Stimulated activated CD4-positive, alpha-beta T cell treated with anti-CD3 and anti-CD28 coated beads, Interleukin-4, amount 100 ng/mL, for 24 hours (primary cell): ENCODE data around the gene ANKRD28.

Source experiments
- DNase-seq: peaks from one replicate; pipeline ENCODE4 v3.0.0-alpha.2; 2020

Gene ANKRD28

DNA sequence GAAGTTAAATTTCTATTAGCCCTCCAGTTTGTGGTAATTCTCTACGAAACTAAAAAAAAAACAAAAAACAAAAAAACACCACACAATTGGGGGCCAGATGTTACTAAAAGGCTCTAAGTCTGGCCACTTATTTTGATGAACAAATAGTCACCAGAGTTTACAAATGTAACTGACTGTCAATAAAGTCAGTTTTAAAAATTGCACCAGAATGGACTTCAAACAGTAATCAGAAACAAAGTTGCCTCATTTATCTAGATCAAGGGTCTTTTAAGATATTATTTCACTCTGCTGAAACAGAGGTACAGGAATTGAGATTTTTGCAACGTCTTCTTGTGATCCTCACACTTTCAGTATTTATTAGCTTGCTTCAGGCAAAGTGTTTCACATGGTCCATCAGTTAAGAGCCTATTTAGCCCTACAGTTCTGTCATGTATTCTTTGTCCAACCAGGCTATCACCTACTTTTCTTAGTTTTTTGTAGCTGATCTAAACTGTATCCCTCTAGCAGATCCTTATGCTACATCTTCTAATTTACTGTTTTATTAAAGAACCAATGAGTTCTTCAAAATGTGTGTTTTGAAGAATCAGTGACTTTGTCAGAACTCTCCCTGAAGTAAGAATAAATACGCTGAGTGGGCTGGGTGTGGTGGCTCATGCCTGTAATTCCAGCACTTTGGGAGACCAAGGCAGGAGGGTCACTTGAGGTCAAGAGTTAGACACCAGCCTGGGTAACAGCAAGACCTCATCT, 74.7 kb downstream of the ANKRD28 start:
- no peak for DNase-seq

DNA sequence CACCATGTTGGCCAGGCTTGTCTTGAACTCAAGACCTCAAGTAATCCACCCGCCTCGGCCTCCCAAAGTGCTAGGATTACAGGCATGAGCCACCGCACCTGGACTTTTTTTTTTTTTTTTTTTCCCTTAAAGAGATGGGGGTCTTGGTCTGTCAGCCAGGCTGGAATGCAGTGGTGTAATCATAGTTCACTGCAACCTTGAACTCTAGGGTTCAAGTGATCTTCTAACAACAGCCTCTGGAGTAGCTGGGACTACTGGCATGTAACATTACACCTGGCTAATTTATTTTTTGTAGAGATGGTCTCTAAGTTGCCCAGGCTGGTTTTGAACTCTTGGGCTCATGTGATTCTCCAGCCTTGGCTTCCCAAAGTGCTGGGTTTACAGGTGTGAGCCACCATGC, 81.6 kb downstream of the ANKRD28 start:
- no peak for DNase-seq

DNA sequence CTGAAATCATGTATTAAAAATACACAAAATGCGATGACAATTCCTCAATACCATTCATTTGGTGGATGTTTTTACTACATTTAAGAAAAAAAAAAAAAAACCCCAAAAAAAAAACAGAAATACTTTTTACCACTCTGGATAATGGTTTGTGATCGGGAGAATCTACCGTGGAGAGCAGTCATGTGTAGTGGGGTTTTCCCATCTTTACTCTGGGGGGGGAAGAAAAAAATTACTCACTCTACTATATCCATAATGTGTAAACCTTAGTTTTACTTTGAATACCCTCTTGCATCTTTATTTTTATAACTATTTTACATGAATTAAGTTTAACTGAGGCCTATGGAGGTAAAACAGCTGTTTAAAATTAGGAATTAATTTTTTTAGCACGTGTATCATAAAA, 83.3 kb downstream of the ANKRD28 start:
- no peak for DNase-seq

DNA sequence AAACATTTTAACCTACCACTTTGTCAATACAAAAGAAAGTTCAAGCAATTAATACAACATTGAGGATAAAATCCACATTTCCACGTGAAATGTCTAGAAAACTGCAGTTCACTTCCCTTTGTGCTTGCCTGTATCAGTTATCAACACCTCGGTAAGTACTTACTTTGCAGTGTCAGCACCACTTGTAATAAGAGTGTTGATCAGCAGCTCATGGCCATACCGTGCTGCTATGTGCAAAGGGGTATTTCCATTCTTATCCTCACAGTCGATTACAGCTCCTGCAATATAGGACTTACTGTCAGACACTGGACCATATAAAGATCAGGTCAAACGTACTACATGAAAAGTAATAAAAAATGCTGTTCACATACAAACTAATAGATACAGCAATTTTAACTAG, 84.4 kb downstream of the ANKRD28 start:
- no peak for DNase-seq

DNA sequence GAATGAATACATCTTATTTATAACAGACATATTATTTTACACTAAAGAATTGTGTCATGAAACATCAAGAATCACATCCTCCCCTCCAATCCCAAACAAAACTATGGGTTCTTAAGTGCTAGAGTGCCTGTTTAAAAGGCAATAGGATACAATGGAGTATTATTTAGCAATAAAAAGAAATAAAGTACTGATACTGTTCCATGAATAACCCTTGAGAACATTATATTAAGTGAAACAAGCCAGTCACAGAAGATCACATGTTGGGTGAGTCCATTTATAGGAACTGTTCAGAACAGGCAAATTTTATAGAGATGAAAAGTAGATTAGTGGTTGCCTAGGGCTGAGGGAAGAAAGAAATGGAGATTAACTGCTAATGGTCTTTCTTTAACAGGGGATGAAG, 86.5 kb downstream of the ANKRD28 start:
- no peak for DNase-seq

DNA sequence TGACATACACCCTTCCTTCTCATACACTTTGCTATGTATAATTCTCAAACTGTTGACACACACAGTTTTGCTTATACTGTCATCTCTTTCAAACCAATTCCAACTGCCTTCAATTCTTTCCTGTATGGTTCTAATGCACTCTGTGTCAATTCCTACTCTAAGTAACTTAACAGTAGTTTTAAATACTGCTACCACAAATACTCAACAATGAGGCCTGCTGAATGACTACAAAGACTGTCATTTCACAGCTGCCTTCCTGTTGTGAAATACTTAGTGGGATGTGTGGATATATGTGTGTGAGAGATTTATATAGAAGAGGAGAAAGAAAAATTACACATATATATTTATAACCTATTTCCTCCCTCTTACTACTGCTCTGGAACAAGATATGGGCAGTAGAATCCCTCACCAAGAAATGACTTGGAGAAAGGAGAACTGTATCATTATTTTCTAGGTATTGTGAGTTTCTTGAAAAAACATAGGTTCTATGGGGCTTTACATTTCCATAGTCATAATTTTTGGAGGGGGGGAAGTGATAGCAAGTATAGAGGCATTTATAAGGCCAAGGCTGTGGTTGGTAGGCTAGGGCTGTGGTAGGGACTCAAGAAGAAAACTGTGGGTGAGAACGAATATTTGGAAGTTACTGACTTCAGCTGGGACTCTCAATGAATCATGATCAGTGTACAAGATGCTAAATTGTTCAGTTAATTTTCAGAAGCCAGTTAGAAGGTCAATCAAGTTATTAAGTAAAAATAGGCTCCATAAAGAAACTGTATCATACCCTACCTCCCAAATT, 88.7 kb downstream of the ANKRD28 start:
- DNase-seq = no peak

DNA sequence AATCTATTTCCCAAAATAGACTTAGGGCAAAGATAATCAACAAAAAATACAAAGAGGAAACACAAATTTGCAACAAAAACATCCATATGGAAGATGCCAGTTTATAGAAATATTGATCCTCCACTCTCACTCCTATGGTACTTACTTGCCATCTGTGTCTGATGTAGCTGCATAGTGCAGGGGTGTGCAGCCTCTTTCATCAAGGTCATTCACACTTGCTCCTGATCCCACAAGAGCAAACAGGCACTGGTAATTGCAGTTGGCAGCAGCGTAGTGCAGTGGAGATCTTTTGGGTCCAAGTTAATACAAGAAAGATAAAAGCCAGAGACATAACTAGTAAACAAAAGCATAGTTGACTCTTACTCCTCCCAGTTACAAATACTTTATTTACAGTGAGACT, 90.0 kb downstream of the ANKRD28 start:
- no peak for DNase-seq

DNA sequence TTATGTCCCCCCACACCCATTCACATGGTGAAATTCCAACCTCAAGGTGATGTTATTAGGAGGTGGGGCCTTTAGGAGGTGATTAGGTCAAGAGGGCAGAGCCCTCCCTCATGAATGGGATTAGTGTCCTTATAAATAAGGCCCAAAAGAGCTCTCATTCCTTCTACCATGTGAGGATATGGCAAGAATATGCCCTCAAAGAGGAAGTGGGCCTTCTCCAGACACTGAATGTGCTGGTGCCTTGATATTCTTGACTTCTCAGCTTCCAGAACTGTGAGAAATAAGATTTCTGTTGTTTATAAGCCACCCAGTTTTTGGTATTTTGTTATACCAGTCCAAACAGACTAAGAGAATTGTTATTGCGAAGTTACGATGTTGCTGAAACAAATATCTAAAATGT, 94.4 kb downstream of the ANKRD28 start:
- no peak for DNase-seq

DNA sequence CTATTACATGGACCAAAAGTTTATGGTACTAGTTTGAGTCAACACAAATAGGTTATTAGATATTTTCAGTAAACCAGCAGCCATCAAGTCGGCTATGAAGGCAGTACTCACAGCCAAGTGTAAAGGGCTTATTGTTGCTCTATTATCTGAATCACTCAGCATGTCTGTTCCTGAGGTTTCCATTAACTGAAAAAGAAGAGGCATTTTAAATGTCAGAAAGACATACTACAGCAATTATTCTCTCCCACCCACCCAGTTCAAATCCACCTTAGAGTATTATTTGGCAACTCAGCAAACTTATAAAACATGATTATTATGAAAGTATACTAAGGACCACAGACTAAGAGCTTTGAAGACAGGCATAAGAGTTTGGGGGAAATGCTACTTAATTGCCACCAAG, 103.2 kb downstream of the ANKRD28 start:
- DNase-seq = no peak

DNA sequence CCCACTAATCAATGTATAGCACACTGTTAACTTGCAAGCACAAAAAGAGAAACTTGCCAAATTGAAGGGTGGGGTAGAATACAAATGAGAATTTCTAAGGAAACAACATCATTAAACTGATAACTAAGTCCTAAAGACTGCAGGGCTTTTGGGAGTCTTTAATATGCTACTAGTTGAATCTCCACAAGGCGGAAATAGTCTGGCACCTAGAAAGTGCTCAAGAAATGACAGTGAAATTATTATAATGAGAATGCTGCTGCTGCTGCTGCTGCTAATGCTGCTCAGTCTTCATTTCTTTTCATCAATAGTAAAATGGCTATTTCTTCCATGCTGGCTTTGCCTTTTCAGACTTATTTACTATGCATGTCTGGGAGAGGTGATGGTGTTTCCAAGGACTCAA, 104.4 kb downstream of the ANKRD28 start:
- DNase-seq = no peak

DNA sequence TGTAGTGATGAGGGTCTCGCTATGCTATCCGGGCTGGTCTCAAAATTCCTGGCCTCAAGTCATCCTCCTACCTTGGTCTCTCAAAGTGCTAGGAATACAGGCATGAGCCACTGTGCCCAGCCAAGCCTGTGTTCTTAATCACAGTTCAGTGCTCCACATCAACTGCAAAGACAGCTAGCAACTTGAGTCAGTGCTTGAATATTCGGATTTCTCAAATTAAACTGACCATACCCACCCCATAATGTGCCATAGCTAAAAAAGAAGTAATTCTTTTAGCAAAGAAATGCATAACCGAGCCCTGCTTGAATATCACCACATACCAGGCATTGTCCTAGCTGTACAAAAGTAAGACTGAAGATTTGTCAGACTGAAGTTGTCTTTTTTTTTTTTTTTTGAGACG, 107.0 kb downstream of the ANKRD28 start:
- DNase-seq = no peak

DNA sequence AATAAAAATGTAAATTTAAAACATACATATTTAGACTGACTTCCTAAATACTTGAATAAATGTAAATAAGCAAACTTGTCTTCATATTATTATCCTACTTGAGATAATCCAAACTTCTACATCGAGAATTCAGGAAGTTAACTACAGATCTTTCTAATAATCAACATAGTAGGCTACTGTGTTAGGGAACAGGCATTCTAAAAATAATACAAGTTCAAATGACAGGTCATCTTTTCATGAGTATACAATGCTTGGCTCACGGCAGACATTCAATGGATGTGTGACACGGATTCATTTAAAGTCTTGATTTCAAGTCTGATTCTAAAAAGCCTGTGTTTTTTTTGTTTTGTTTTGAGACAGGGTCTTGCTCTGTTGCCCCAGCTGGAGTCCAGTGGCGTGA, 107.5 kb downstream of the ANKRD28 start:
- no peak for DNase-seq

DNA sequence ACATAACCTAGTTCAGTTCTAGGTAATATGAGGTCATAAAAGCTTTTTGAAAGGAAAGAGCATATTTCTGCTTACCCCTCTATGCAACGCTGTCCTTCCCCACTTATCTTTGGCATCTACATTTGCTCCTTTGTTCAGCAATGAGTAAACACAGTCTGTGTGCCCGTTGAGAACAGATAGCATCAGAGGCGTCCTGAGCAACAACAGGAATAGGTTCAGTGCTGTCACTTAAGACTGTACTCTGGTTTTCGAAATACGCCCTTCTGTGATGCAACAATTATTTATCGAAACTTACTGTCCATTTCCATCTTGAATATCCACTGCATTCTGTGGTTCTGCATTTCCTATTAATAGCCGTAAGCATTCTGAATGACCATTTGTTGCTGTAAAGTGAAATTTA, 111.9 kb downstream of the ANKRD28 start:
- no peak for DNase-seq

DNA sequence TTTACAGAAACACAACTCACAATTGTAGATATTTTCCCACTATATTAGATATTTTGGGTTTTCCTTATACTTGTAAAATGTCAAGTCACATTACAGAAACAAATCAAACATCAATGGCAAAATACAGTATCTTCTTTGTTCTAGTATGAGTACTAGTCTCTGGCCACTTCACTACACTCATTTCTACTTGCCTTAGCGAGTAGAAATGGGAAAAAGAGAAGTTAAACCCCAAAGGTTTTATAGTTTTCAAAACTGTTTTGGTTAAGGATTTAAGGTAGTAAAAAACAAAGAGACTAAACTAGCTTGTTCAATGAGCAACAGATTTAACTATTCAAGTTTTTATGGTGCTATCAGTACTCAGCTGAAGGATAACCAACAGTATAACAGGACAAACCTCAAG, 114.5 kb downstream of the ANKRD28 start:
- no peak for DNase-seq

DNA sequence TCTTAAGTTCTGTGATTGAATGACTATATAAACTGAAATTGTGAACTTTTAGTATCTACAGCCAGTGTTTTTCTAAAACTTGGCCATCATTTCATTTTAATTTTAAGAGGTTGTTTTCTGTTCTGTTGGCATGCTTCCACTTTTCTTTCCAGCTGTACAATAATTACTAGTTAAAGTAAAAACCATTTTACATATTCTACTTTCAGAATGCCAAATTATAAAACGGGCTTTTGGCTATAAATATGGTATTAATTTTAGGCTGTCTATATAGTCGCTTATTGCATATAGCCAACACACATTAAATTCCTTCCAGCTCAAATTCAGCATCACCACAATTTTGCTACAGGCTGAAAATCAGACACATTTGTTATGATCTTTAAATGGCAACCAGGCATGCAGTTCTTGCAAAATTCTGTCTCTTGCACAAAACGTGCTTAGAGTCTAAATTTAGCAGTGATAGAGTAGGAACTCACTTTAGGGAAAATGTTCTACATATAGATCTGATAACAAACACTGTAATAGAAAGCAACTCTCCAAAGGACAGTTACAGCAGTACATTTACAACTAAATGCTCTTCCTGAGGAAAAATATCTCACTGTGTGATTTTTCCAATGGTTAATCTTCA, 115.1 kb downstream of the ANKRD28 start:
- DNase-seq = no peak

DNA sequence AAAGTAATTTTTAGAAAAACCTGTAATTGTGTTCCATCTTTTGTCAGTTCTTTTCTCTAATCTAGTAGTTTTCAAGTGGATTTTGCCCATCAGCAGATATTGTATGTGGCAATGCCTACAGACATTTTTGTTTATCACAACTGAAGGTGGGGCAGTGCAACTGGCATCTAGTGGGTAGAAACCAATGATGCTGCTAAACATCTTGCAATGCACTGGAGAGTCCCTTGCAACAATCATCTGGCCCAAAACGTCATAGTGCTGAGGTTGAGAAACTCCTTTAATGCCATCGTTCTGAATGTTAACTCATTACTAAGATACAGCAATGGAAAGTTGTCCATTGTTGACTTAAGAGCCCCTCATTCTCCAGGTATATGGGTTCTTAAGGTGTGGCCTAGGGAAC, 116.1 kb downstream of the ANKRD28 start:
- DNase-seq = no peak

DNA sequence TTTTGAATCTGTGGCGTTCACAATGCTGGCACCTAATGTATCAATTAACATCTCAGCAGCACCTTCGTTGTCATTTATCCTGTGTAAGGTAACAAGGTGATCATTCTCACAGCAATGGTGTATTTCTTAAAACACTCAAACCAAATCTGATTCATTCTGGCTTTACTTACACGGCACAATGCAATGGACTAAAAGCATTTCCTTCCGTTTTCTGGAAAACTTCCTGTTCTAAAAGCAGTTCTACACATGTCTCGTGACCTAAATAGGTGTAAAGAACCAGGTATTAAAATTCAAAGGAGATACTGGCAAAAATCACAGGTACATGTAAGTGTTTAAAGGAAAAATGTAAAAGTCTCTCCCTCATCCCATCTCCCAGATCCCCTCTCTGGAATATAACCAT, 118.5 kb downstream of the ANKRD28 start:
- no peak for DNase-seq

DNA sequence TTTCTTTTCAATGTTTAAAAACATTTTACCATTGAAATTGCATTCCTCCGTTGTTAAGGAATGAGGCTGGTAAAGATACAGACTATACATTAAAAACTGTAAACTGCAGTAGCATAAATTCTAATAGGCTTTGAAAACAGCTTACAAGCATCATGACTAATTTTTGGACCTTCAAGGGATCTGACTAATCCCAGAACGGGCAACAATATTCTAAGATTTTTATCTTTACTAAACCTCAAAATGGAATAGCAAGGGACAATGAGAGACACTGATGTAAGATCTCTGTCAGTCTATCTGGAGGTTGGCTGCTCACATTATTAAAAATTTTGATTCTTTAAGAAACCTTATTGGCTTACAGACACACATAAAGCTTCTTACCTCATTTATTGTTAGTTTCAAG, 121.5 kb downstream of the ANKRD28 start:
- no peak for DNase-seq

DNA sequence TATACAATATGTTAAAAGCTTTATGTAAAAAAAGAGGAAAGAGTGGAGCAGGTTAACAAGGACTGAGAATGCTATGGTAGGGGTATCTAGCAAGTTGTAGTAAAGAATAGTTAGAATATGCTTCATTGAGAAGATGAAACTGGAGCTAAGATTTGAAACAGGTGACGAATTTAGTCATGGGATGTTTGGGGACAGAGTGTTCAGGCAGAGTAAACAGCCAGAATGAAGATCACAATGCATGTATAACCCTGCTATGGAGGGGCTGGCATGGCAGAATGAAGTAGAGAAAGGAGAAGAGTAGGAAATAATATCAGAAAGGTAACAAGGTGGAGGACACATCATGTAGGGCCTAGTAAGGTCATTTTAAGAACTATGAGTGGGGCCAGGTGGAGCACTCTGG, 124.2 kb downstream of the ANKRD28 start:
- DNase-seq = no peak

DNA sequence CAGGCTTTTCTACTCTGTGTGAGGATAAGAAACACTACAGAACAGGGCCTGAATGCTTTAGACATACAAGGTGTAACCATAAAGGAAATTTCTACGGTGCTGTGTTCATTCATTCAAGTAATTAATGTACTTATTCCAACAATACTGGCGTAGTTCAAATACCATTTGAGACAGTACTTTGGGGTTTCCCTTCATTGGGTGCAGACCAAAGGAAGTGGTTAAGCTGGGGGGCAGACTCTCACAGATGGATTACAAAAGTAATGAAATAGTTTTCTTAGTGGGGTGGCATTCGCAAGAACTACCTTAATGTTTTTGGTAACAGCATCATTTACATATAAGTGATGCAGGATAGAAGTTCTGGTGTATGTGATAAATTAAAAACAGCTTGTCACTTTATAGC, 130.3 kb downstream of the ANKRD28 start:
- DNase-seq = peak; percentile 14

DNA sequence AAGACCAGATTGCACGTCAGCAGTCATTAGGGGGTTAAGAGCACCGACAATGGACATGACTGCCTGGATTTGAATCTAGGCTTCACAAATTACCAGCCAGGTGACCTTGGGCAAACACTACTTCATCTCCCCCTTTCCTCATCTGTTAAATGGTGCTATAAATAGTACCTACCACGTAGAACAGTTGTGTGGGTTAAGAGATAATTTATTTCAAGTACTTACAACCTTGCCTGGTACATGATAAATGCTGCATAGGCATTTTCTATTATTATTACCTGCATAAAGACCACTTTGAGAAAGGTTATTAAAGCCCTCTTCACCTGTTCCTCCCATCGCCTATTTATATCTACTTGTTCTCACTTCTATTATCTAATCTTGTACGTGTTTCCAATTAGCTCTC, 131.5 kb downstream of the ANKRD28 start:
- DNase-seq = no peak

DNA sequence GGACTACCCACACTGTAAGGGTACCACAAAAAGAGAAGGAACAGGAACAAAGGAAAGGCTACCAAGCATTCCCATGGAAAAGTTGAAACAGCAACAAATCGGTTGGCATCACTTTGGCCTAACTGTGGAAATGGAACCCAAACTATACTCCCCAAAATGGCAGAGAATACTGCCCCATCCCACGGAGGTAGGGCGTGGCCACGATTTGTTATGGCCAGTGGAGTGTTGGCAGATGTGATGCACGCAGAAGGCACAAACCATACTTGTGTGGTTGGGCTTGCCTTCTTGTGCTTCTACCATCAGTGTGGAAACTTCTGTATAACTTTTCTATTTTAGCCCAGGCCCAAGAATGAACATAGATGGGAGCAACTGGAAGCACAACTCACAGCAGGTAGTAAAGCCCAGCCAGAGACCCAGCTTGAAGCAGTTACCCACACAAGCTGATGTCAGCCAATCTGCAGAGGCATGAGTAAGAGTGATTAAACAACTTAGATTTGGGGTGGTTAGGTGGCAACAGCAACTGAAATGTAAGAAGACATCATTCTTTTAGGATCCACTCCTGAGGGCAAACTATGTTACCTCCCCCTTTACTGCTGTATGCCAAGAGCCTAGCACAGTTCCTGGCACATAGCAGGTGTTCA, 132.1 kb downstream of the ANKRD28 start:
- DNase-seq = no peak

DNA sequence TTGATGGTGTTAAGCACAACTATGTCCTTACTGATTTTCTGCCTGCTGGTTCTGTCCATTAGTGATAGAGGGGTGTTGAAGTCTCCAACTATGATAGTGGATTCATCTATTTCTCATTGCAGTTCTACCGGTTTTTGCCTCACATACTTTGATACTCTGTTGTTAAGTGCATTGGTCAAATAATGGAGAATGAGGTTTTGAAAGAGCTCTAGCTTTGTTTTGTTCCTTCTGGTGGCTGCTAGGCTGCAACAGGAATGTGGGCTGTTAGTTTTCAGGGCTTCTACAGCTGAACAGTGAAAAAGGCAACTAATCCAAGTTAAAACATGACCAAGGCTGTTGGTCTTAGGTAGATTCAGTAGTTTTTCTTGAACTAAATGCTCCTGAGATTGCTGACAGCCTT, 133.6 kb downstream of the ANKRD28 start:
- DNase-seq = no peak
